Ectodermal cell (in vitro differentiated cells): Measurements from ENCODE around the gene MOB3B.

Experiments
- H3K27ac ChIP-seq: 2 replicates; pipeline ENCODE4 v1.7.0; 2013; ENCODE audit warnings: mild to moderate bottlenecking, low read depth, low read length; ENCODE audit not compliant: insufficient read depth, poor library complexity, severe bottlenecking
- H3K27me3 ChIP-seq: 2 replicates; pipeline ENCODE4 v1.7.0; 2013; ENCODE audit warnings: mild to moderate bottlenecking, low read length; ENCODE audit not compliant: insufficient read depth, control insufficient read depth, poor library complexity, severe bottlenecking
- H3K36me3 ChIP-seq: one replicate; pipeline ENCODE4 v1.7.0; 2013; ENCODE audit warnings: low read length; ENCODE audit not compliant: control insufficient read depth, insufficient read depth
- H3K4me1 ChIP-seq: one replicate; pipeline ENCODE4 v1.7.0; 2013; ENCODE audit warnings: low read length; ENCODE audit not compliant: control insufficient read depth, insufficient read depth
- H3K4me3 ChIP-seq: 2 replicates; pipeline ENCODE4 v1.7.0; 2013; ENCODE audit warnings: low read depth, low read length, control low read depth; ENCODE audit not compliant: insufficient read depth
- H3K9me3 ChIP-seq: 2 replicates; pipeline ENCODE4 v1.7.0; 2013; ENCODE audit warnings: mild to moderate bottlenecking, low read length, moderate library complexity; ENCODE audit not compliant: control insufficient read depth
- whole genome bisulfite sequencing, 2 experiments: methylation state at CpG; one replicate each; pipeline ENCODE4 v1.1.7; 2013; ENCODE audit warnings: missing lambda C conversion rate in 2 of 2; 5-methylcytosine and 5-hydroxymethylcytosine counted together

Gene MOB3B

DNA sequence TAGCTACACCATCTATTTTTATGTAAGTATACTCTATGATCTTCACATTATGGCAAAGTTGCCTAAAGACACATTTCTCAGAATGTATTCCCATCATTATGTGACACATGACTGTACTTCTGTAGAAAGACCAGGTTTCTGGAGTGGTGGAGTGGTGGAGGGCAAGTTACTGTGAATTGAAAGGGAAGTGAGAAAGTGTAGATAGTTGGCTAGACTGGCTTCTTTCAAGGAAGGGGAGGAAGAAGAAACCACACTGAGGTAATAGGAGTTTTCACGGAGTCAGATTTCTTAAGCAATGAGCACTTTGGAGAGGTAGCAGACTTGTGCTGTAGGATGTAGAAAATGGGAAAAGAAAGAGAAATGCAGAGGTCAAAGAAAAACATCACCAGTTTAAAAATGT is 181.7 kb downstream of the MOB3B start:
- Histone ChIP-seq H3K4me3 (no peak overlapping the region), H3K27me3 (no peaks in the 10 kb centered on the region), H3K4me1 (no peaks in the 10 kb centered on the region), H3K9me3 (no peaks in the 10 kb centered on the region), H3K36me3 (no peaks in the 10 kb centered on the region), H3K27ac (no peak overlapping the region)
- 95 to 100% methylated on average over 1 of the region's 1 CpG for WGBS, 2 experiments

DNA sequence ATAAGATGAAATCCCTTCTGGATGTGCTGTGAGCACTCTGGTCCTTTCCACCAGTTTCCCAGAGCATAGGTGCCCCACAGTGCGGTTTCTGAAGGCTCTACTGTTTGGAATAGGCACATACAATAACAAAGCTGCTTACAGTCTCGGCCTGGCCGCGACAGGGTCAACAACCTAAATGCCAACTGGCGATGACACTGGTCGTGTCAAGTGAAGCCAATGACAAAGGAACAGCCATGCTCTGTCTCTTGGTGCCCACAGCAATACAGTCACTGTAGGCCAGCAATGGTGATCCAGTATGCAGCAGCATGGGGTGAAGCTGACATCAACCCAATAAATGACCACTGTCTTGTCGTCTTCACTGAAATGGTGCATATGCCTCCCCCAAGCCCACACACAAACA is 184.8 kb downstream of the MOB3B start:
- 94 to 97% methylated on average over 7 of the region's 7 CpGs for WGBS, 2 experiments

DNA sequence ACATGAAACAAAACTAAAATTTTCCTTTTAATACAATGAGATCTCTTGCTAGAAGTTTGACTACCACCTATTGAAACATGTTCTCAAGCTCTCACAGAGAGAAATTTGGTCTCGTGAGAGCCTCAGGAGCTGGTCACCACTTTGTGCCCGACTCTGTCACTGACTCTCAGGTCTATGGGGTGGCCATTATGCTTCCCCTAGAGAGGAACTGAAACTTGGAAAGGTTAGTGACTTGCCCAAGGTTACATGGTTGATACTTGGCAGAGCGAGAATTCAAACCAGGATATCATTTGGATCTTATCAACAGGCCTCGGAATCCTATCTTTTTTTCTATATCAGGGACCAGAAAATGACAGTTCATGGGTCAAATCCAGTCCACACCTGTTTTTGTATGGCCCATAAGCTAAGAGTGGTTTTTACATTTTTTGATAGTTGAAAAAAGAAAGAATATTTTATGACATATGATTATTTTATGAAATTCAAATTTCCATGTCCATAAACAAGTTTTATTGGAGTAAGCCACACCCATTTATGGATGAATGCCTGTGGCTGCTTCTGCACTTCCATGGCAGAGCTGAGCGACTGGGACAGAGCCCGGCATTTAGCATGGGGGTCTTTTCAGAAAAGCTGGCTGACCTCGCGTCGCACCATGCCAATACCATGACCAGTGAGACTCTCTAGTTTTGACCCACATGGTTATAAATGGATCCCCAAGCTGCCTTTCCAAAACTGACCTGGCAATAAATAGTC is 187.9 kb downstream of the MOB3B start:
- Histone ChIP-seq H3K4me1 (peaks cover 21% of the 10 kb centered on the region), H3K9me3 (no peaks in the 10 kb centered on the region), H3K27ac (peak overlapping the region; percentile 70), H3K27me3 (no peaks in the 10 kb centered on the region), H3K4me3 (no peak overlapping the region), H3K36me3 (no peaks in the 10 kb centered on the region)
- 90 to 91% methylated on average over 9 of the region's 9 CpGs for whole genome bisulfite sequencing, 2 experiments

More for the DNA sequence above, 184.8 kb downstream of the MOB3B start:
- Histone ChIP-seq H3K27ac (no peak overlapping the region), H3K4me3 (no peak overlapping the region), H3K36me3 (no peaks in the 10 kb centered on the region), H3K27me3 (no peaks in the 10 kb centered on the region), H3K4me1 (peaks cover 18% of the 10 kb centered on the region), H3K9me3 (no peaks in the 10 kb centered on the region)

DNA sequence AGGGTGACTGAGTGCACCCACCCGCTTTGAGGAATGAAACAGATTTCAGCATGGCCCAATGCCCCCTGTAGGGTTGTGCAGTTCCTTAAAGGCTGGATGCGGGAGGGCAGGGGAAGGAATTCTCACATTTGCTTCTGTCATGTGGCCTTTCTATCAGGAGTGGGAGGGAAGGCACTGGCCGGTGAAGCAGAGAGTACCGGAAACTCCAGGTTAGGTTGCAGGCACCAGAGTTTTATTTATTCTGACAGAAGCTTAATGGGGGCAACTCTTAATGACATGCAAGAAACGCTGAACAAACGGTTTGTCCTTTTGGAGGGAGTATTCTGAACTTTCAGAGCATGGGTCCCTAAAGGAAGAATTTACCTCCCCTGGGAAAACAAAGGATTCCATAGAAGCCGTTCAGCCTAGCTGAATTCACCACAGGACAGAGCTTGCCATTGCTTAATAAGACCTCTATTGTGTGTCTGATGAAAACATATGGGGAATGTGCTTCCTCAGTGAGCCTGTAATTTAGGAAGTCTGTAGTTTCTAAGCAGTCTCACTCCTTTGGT is 188.6 kb downstream of the MOB3B start:
- Histone ChIP-seq H3K27ac (peak overlapping the region; percentile 70), H3K27me3 (no peaks in the 10 kb centered on the region), H3K4me3 (no peak overlapping the region), H3K36me3 (no peaks in the 10 kb centered on the region), H3K4me1 (peaks cover 27% of the 10 kb centered on the region), H3K9me3 (no peaks in the 10 kb centered on the region)
- 28 to 29% methylated on average over 7 of the region's 7 CpGs for WGBS, 2 experiments

DNA sequence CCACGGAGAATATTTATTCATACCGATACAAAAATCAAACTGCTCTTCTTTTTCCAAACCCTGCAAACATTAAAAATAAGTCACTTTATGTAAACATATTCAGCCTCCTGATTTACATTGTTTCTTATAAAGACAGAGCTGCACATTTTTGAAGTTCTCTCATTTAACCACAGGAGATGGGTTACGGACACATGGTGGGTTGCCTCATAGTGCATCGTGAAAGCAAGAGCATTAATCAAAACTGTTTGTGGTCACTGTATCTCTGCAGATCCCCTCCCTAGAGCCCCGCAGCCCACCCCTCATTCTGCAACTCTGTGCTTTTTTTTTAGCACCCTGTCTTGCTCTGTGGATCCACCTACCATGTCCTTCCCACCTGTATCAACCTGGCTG is 189.3 kb downstream of the MOB3B start:
- no peaks in the 10 kb centered on the region for H3K27me3 ChIP-seq
- no peak overlapping the region for H3K27ac ChIP-seq
- no peaks in the 10 kb centered on the region for H3K36me3 ChIP-seq
- H3K4me1 ChIP-seq = peaks cover 27% of the 10 kb centered on the region
- no peak overlapping the region for H3K4me3 ChIP-seq
- H3K9me3 ChIP-seq = no peaks in the 10 kb centered on the region
- 93 to 94% methylated on average over 5 of the region's 5 CpGs for WGBS, 2 experiments

DNA sequence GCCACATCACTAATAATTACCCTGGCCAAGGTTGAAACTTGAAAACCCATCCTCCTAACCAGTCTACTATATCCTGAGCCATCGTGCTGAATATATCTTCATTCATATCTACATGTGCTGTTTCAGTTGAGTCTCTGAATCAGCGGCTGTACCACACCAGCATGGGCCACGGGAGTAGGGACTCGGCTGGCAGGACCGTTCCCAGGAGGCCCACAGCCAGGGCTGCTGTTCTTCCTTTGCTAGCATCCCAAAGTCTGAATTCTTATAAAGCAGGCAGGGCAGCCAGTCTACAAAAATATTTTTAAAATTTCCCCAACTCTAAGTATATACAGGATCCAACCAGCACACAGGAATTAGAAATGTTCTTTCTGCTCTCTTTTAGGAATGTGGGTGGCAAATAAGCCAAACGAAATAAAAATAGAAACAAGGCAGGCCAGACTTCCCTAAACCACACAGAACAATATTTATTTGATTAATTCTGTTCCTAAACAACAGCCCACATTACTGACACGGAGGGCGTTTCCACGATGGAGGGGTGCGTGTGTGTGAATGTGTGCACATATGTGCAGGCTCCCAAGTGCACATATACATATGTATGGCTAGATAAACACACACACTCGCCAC is 189.8 kb downstream of the MOB3B start:
- H3K4me1 ChIP-seq = peaks cover 27% of the 10 kb centered on the region
- H3K27me3 ChIP-seq = no peaks in the 10 kb centered on the region
- WGBS, 2 experiments = 92 to 95% methylated on average over 7 to 11 of the region's 11 CpGs
- H3K9me3 ChIP-seq = no peaks in the 10 kb centered on the region
- H3K4me3 ChIP-seq = no peak overlapping the region
- no peak overlapping the region for H3K27ac ChIP-seq
- no peaks in the 10 kb centered on the region for H3K36me3 ChIP-seq

DNA sequence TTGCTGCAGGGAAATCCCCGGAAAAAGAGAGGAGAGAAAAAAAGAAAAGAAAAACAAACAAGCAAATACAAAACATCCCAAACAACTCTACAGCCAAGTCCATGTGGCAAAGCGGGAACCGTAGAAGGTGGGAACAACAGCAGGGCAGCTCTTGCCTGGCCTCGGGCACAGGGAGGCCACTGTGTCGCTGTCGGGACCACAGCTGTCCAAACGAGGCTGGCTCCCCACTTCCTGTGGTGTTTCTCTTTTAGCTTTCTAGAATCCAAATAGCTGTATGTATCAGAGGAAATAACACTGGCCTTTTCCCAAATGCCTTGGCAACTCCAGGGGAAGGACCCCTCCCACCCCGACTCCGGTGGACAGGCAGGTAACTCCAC is 191.1 kb downstream of the MOB3B start:
- Histone ChIP-seq H3K36me3 (no peaks in the 10 kb centered on the region), H3K9me3 (no peaks in the 10 kb centered on the region), H3K27ac (no peak overlapping the region), H3K27me3 (no peaks in the 10 kb centered on the region), H3K4me3 (no peak overlapping the region), H3K4me1 (peaks cover 27% of the 10 kb centered on the region)
- WGBS, 2 experiments = 87% methylated on average over 9 of the region's 9 CpGs

DNA sequence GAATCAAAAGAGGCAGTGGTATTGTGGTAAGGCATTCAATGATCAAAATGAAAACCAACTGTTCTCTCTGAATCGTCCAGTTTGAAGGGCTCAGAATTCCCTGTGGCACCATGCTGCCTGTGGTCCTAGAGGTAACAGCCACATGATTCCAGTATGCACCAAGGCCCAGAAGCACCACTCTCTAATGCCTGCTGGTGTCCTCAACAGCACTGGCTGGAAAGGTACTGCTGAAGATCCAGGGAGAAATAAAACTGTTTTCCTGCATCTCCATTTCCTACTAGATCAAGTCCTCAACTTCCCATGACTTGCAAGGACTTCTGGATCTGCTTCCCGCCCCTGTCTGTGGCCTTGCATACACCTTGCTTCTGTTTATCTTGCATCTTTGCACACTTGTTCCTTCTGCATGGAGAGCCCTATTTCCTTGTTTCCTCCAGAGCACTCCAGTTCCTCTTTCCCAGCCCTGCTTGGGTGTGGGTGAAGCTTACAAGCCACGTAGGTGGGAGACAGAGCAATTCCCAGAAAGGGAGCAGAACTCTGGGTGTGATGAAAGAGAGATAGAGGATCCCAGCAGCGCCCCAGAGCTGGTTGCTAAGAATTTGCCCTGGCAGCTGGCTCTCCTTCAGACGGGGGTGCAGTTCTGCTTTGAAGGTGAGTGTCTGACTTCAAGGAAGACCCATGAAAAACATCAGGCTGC is 191.6 kb downstream of the MOB3B start:
- Histone ChIP-seq H3K9me3 (no peaks in the 10 kb centered on the region), H3K27me3 (no peaks in the 10 kb centered on the region), H3K36me3 (no peaks in the 10 kb centered on the region), H3K4me3 (no peak overlapping the region), H3K27ac (no peak overlapping the region), H3K4me1 (peaks cover 27% of the 10 kb centered on the region)
- WGBS, 2 experiments = 84 to 88% methylated on average over 5 of the region's 5 CpGs

DNA sequence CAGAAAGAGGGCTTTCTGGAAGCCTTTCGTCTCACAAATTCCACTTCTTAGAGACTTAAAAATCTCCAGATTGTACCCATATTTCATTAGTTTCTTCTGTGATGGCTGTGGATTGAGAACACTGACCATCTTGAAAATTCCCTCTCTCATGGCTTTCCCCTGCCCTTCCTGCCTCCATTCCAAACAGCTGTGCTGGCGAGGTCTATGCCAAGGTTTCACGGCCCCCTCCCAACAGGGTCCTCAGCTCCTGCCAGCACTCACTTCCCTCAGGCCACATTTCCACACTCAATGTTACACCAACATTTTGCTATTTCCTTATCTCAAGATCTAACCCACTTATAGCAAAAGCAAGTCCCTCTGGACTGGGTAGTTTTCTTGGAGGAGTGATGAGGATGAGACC is 192.4 kb downstream of the MOB3B start:
- H3K4me1 ChIP-seq = peaks cover 27% of the 10 kb centered on the region
- no peaks in the 10 kb centered on the region for H3K27me3 ChIP-seq
- WGBS, 2 experiments = 92 to 99% methylated on average over 3 of the region's 3 CpGs
- no peaks in the 10 kb centered on the region for H3K36me3 ChIP-seq
- no peak overlapping the region for H3K4me3 ChIP-seq
- H3K9me3 ChIP-seq = no peaks in the 10 kb centered on the region
- no peak overlapping the region for H3K27ac ChIP-seq

DNA sequence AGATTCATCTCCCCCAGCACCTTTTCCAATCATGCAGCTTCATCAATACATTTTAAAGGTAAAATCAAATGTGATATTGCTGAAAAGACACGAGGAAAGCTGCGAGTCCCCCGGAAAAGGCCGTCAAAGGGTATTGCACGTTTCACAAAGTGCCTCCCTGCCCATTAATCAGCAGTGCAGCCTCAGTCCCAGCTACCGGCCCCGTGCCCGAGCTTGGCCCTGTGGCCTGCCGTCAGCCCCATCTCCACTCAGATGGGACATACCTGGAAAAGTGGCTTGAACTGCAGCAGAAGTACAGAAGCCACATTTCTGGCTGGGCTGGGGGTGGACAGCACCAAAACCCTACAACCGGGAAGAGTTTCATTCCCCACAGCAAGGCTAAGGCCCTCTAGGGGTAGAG is 192.8 kb downstream of the MOB3B start:
- 89 to 91% methylated on average over 10 of the region's 10 CpGs for WGBS, 2 experiments
- Histone ChIP-seq H3K9me3 (no peaks in the 10 kb centered on the region), H3K27ac (no peak overlapping the region), H3K4me1 (peaks cover 27% of the 10 kb centered on the region), H3K4me3 (no peak overlapping the region), H3K36me3 (no peaks in the 10 kb centered on the region), H3K27me3 (no peaks in the 10 kb centered on the region)
